Effector CD8-positive, alpha-beta T cell (primary cell): ENCODE data around the gene TEX261.
"Not testable (repeated sequence)": the region's sequence is repeated elsewhere in the genome, so short reads cannot be mapped to it uniquely, and the experiment has no call there.

Experiments
- DNase-seq: peaks from one replicate; lab custom pipeline; 2025; lab: John Stamatoyannopoulos, UW

Gene TEX261

GRCh38 chr2:71000780-71001591 lies 6.3 kb upstream of the TEX261 start:
- DNase-seq = peak; percentile 65

- not testable (repeated sequence) for DNase-seq
These were observed 5.3 kb upstream of the TEX261 start for GRCh38 chr2:70999931-71000330.

- no peak for DNase-seq
These were observed 4.7 kb upstream of the TEX261 start for GRCh38 chr2:70999362-70999761.

- not testable (repeated sequence) for DNase-seq
These were observed 4.2 kb upstream of the TEX261 start for GRCh38 chr2:70998885-70999284.

- peak; percentile 42 for DNase-seq
These were observed 705 bp upstream of the TEX261 start for GRCh38 chr2:70995426-70995729.

- no peak for DNase-seq
These were observed 519 bp downstream of the TEX261 start for GRCh38 chr2:70994009-70994698.

- DNase-seq = no peak
These were observed 1.5 kb downstream of the TEX261 start for GRCh38 chr2:70992945-70993853.

- DNase-seq = no peak
These were observed 2.9 kb downstream of the TEX261 start for GRCh38 chr2:70991742-70992141.

GRCh38 chr2:70991142-70991541 lies 3.5 kb downstream of the TEX261 start:
- no peak for DNase-seq

- no peak for DNase-seq
These were observed 4.5 kb downstream of the TEX261 start for GRCh38 chr2:70990216-70990615.

GRCh38 chr2:70988726-70989648 lies 5.7 kb downstream of the TEX261 start:
- no peak for DNase-seq

- no peak for DNase-seq
These were observed 6.5 kb downstream of the TEX261 start for GRCh38 chr2:70988151-70988550.

- DNase-seq = no peak
These were observed 7.3 kb downstream of the TEX261 start for GRCh38 chr2:70987386-70987785.

GRCh38 chr2:70986499-70987189 lies 8.0 kb downstream of the TEX261 start:
- DNase-seq = no peak

GRCh38 chr2:70985956-70986355 lies 8.7 kb downstream of the TEX261 start:
- DNase-seq = no peak

GRCh38 chr2:70985283-70985688 lies 9.4 kb downstream of the TEX261 start:
- DNase-seq = no peak

GRCh38 chr2:70984576-70985282 lies 9.9 kb downstream of the TEX261 start:
- peak; percentile 64 for DNase-seq

- no peak for DNase-seq
These were observed 10.5 kb downstream of the TEX261 start for GRCh38 chr2:70984228-70984575.

- DNase-seq = no peak
These were observed 11.0 kb downstream of the TEX261 start for GRCh38 chr2:70983506-70984227.

- no peak for DNase-seq
These were observed 11.7 kb downstream of the TEX261 start for GRCh38 chr2:70982971-70983370.
